NCI-H146 (cell line): ENCODE measurements around the gene CCR6.

Source experiments
- DNase-seq: peaks from one replicate; lab custom pipeline; 2025; lab: John Stamatoyannopoulos, UW

Gene CCR6

DNA sequence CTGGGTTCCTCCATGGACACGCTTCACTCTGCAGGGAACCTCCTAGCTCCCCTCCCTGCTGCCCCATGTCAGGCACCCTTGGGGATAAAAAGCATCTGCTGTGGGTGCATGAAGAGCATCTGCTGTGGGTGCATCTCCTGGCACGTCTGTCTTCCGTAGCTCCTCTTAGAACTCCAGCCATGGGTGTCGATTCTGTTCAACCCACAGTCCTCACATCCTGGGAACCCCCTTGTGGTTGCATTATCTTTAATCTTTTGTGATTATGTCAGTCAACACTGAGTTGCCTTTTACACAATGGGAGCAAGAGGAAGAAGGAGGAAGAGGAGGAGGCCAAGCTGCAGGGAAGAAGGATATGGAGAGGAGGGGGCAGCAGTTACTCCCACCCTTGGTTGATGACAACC, 24.1 kb upstream of the CCR6 start:
- DNase-seq, result no peak

DNA sequence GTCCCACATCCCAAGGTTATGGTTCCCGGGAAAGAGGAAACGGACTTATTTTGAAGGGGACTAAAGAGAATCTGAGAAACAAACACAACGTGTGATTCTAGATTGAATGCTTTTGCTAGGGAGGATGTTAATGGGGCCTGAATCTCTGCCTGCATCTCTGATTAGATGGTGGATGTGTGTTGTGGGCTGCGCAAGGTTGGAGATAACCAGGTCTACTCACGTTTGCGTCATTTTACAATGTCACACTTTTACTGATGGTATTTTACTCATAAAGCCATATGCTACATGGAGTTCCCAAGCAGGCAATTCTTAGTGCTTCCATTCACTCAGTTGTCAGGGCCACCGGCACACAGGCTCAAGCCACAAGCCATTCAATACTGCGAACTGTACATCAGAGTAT, 23.2 kb upstream of the CCR6 start:
- no peak for DNase-seq

- no peak for DNase-seq
Measured at GRCh38 chr6:167100241-167100674, 22.6 kb upstream of the CCR6 start.

- DNase-seq, result no peak
Measured at GRCh38 chr6:167102318-167102717, 20.6 kb upstream of the CCR6 start.

- DNase-seq, result no peak
Measured at GRCh38 chr6:167103041-167103891, 19.6 kb upstream of the CCR6 start.

GRCh38 chr6:167104388-167104787, 18.5 kb upstream of the CCR6 start:
- DNase-seq, result no peak

GRCh38 chr6:167105060-167105459, 17.8 kb upstream of the CCR6 start:
- no peak for DNase-seq

- DNase-seq, result no peak
Measured at GRCh38 chr6:167106406-167106805, 16.5 kb upstream of the CCR6 start.

- DNase-seq, result no peak
Measured at GRCh38 chr6:167107787-167108186, 15.1 kb upstream of the CCR6 start.

DNA sequence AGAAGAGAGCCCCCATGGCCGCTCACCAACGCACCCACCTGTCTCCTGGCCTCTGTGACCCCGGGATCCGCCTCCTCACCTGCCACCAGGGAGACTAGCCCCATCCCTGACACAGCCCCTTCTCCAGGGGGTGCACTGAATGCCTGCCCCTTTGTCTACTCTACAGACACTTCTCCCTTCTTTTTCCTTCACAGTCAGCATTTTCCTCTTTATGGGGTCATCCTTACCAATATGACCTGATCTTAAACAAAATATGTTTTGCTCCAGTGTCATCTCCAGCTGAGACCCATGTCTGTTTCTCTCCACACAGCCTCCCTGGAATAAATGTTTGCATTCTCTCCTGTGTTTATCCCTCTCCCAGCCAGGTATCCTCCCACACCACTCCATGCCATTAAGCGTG, 14.6 kb upstream of the CCR6 start:
- DNase-seq, result no peak

DNA sequence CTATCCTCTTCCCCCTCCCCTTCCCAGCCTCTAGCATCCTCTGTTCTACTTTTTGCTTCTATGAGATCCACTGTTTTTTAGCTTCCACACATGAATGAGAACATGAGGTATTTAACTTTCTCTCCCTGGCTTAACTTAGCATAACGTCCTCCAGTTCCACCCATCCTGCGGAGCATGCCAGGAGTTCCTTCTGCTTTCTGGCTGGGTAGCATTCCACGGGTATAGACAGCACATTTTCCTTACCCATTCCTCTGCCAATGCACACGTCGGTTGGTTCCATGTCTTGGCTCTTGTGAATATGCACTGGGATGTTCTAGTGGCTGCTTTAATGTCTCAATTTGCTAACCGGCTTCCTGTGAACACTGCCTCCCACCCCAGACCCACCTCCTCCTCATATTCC, 13.2 kb upstream of the CCR6 start:
- no peak for DNase-seq

GRCh38 chr6:167111597-167111996, 11.3 kb upstream of the CCR6 start:
- DNase-seq, result no peak

DNA sequence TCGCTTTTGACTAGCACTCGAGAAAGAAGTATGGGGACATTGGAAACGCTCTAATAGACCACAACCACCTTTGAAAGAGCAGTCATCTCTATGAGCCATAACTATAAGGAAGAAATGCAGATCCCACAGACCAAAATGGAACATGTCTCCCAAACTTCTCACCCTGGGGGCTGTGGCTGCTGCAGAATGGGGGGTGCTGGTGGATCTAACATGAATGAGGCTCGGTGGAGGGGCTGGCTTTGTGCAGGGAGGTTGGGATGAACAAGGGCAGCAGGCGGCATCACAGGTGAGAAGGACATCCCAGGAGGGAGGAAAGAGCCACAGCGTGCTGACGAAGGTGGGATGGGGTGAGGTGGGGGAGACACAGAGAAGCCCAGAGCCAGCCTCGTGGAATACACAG, 10.5 kb upstream of the CCR6 start:
- DNase-seq, result no peak

DNA sequence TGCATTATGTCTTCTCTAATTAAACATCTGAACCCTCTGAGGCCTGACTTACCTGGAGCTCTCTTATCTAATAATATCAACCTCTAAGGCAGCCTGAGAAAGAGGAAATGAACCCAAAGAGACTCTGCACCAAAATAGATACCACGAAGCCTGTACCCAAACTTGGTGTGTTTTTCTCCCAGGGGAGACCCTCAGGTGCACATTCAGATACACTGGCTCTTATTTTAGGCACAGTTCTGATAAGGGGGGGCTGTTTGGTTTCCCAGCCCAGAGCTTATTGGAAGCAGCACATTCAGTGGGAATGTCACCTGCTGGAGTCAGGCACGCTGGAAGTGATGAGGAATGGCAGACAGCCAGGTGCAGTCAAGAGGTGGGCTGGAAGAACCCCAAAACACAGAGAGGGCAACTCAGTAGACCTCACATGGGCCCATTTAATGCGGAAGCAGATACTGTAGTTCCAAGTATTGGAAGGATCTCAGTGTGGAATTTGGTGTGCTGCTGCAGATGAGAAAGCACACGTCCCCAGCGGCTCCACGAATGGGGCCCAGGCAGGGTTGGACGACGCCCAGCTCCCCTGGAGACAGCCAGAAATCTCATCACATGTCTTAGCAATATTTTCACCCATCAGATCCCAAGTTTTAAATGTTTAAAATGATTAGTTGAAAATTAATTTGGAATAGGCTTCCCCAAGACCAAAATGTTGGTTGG, 9.7 kb upstream of the CCR6 start:
- no peak for DNase-seq

DNA sequence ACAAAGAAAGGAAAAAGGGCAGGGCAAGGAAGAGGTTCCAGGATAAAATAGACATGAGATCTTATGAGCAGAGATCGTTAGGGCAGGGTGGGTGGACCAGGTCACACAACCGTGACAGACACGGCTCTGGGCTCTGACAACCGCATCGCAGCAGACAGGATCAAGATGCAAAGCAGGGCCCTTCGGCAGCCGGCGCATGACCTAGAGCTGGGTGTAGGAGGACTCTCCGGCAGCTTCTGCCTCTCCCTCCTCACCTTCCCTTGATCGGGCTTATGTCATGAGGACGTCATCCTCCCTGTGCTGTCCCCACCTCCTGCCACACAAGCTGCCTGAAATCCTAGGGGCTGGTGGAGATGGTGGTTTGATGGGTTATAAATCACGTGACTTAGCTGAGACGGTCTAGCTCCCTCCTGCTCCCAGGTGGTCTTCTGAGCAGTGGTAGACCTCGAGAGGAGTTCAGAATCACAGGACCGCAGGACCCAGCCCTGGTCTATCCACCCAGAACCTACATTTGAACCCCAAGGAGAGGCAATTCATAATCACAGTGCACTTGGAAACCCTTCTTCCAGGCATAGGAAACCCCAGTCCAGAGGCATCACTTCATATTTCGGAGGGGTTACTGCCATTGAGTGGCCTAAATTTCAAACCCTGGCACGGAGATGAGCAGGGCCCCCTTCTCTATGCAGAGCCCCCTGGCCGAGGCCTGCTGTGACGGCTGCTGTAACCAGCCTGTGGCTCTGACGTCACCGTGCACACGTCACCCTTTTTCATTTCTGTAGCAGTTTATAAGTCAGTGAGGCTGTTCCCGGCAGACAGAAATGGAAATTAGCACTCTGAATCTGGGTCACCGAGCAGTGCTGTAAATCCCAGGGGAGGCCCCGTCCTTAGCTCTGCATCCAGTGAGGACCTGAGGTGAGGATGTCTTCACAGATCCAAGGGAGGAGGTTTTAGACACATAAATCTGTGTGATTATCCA, 8.7 kb upstream of the CCR6 start:
- no peak for DNase-seq

DNA sequence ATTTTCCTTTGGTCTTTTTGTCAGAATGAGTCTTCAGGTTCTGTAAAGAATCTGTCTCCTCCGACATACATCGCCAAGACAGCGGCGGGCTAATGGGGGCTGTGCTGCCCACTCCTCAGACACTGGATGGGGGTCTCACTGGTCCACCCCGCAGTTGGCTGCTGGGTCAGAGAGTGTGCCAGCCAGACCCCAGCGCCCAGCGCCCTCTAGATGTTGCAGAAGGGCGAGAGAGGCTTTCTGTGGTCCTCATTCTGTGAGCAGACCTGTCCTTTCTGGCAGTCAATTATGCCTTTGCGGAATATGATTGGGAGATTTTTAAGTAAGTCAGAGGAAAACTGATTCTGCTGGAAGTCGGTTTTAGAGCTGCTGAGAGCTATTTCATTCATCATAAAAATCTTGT, 7.8 kb upstream of the CCR6 start:
- DNase-seq, result no peak

DNA sequence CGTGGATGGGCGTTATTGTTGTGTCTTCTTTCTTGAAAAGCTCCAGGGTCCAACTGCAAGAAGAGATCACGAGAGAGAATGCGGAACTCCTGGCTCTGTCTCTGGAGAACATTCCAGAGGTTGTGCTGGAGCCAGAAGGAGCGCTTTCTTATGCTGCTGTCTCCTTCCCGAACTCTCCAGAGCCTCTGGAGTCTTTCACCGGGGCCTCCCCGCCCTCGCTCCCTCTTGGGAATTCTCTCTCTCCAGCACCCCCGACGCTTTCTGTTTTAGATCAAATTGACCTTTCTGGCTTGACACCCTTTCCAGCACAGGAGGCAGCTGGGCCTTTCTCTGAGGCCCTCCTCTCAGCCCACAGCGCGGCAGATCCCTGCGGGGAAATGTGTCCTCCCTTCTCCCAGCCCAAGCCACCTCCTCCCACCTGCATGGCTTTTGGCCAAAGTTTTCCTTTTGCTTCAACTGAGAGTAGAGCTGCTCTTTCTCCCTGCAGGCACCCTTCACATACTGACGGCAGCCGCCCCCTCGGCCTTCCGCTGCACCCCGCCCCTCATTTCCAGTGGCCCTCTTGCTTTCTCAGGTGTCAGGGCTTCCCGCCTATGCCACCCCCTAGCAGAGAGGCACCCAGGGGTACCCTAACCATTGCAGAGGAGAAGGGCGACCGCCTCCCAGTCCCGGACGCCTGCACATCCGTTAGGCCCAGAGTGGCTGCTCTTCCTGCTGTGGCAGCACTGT, 6.6 kb upstream of the CCR6 start:
- no peak for DNase-seq

DNA sequence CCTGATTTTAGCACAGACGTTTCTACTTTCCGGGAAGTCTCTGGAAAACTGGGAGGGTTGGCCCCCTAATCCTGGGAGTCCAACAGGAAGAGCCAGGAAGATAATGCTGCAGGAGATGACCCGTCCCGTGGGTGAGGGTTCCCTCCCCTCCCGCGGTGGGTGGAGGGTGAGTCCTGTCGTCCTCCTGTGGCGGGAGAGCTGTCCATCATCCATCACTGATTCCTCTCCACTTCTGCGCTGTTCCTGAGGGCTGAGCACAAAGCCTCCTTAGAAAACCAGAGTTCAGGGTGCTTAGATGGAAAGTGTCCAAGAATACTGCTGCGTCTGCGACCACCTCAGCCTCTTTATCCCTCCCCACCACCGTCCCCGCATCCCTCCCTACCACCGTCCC, 6.1 kb upstream of the CCR6 start:
- no peak for DNase-seq

DNA sequence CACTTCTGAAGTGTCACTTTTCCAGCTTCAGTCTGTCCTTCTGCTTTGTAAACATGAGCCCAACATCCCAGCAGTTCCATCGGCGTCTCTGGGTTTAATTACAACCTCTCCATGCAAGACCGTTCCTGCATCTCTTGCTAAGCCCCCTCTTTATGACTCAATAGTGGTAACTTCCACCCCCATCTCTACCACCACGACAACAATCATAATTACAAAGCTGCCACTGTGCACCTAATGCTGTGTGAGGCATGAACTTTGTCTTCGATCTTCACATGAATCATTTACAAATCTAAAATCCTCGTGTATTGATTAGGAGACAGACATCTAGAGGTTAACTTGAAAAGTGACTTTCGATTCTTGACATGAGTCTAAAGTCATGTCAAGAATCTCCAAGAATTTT, 4.9 kb upstream of the CCR6 start:
- no peak for DNase-seq

DNA sequence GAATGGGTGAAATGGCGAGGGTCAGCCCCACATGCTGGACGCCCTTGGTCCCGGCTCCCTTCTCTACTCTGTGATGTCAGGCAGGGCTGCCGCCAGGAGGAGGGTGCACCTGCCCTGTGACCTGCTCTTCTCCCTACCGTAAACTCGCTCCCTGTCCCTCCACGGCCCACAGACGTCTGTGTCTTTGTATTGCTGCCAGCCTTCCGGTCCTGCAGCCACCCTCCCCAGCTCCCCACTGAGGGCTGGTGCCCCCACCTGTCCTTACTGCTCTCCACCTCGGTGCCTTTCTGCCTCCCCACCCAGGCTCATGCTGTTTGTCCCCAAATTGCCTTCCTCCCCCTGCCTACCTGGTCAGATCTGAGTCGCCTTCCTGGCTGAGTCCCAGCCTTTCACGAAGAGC, 4.1 kb upstream of the CCR6 start:
- DNase-seq, result no peak

DNA sequence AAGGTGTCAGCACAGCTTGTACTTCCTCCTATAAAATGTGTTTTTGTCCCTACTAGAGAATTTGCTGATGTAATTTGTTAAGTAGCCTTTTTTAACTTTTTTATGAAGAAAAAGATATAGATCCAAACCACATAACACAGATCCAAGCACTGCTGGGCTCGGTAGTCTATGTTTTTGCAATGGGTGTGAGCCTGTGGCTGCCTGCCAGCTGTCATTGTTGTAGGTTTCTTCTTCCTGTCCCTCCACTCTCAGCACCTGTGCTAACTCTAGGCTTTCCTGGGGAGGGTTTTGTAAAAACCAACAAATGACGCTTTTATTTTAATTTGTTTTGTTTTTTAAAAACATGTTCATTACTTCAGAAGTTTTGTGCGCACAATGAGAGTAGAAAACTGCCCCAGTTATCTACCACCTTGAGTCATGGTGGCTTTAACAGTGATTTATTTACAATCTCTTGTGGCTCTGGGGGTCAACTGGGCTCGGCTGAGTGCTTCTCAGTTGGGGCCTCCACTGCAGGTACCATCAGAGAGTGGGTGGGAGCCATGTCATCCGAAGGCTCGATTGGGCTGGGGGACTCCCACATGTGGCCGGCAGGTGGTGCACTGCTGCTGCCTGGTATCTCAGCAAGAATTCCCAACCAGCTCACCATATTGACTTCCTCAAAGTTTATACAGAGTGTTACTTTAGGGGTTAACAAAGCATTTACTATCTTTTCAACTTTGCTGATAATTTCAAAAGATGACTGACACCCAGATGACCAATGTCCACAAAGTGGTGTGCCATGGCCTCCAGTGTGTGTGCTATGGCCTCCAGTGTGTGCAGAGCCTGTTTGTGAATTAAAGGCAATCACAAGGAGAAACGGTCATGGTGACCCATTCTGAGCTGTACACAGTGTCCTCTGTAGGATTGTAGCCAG, 3.0 kb upstream of the CCR6 start:
- no peak for DNase-seq
